HG03066 (cell line): Measurements from ENCODE around the gene LTK.

Source experiments
- ATAC-seq: cut with Tn5 transposase; IDR thresholded peaks from one replicate; pipeline ENCODE4 v1.9.1; 2021; ENCODE audit warnings: low read depth; ENCODE audit not compliant: unreplicated experiment

The LTK gene

DNA sequence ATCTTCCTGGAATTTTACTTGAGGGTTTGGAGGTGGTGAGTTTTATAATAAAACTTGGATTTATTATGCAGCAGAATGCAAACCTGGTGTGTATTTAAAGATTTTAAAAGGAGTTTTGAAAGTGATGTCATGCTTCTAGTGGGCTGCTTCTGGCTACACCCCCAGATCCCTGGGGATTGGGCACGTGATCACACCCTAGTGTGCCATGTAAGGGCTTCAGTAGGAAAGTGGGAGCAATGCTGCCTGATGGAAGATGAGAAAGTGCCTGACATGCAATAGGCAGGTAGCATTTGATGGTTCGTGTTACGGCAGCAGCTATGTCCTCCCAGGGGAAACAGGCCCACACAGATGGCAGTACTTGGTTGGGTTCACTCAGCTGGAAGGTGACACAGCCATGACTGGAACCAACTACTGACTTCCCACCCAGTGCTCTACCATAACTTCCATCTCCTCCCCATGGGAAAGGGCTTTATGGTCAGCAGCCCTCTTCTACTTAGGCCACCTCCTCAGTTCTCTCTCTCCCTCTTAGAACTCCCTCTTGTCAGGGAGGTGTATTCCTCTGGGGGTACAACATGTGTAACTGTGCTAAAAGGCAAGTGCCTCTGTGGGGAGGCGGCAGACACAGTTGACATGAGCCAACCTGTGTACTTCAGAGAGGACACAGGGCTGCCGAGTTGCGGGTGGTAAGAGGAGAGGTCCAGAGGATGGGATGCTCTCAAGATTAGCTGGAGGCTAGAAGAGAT lies 14.3 kb downstream of the LTK start:
- no peak for ATAC-seq

- ATAC-seq = no peak
These were observed 15.0 kb downstream of the LTK start for GRCh38 chr15:41498657-41499056.

GRCh38 chr15:41495736-41496599 lies 17.7 kb downstream of the LTK start:
- no peak for ATAC-seq

DNA sequence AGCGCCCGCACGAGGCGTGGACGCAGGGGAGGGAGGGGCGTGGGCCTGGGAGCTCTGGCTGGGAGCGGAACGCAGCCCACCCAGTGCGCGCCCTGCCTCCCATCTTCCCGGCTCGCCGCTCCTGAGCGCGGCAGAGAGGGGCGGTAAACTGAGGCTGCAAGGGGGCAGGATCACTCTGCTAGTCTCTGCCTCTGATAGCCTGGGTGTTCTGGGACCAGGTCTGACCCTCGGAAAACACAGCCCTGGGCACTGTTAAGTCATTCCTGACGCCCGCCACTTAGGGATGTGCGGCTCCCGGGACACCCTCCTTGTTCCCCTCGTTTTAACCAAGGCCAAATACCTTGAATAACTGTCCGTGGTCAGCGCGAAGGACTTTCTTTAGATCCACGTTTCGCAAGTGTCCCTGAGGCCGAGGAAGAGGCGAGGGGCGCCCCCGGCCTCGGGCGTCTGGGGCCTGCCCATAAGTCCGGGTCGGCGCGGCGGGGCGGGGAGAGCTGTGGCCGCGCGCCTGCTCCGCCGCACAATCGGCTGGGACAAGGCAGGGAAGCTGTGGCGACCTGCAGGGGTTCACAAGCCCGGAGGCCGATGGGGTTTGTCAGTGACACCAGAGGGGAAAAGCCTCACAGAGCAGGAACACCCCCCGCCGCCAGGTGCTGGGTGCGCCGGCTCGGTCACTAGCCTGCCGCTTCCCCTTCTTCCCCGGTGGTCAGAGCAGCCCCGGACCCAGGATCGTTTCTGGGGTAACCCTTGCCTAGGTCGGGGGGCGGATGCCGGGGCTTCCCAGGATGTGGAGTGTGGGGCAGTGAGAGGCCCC lies 18.5 kb downstream of the LTK start:
- ATAC-seq = no peak

DNA sequence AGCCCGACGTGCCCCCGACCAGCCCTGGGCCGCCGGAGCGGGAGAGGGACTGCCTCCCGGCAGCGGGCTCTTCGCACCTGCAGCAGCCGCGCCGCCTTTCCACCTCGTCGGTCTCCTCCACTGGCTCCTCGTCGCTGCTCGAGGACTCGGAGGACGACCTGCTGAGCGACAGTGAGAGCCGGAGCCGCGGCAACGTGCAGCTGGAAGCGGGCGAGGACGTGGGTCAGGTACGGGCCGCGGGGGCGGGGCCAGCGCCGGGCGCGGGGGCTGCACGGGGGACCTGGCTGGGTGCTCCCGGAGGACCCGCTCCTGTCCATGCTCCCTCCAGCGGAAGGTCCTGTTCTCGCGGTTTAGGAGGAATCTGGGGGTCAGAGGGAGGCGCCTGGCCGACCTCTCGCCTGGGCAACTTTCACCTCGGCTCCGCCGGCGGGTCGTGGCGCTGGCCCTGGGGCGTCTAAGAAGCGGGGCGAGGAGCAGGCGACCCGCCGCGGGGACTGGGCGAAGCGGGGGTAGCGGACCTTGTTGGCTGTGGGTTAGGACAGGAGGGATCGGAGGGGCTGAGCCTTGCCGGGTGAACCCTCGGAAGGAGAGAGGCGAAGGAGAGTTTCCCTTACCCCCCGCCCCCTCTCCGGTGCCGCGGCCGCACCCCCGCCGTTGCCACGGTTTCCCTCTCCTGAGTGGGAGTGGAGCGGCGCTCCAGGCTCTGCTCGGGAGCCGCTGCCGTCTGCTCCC lies 19.3 kb downstream of the LTK start:
- peak; percentile 25 for ATAC-seq

- peak; percentile 18 for ATAC-seq
These were observed 19.8 kb downstream of the LTK start for GRCh38 chr15:41493902-41494189.

- peak; percentile 70 for ATAC-seq
These were observed 20.3 kb downstream of the LTK start, which contains the start of gene ITPKA for GRCh38 chr15:41493205-41493901. Gene ITPKA (plus strand): TSS chr15:41493874. CDS start chr15:41493928, 54 bp downstream.

- no peak for ATAC-seq
These were observed 20.9 kb downstream of the LTK start for GRCh38 chr15:41492597-41493204.

- ATAC-seq = no peak
These were observed 21.7 kb downstream of the LTK start for GRCh38 chr15:41491889-41492288.

GRCh38 chr15:41490355-41490754 lies 23.3 kb downstream of the LTK start:
- ATAC-seq = no peak

DNA sequence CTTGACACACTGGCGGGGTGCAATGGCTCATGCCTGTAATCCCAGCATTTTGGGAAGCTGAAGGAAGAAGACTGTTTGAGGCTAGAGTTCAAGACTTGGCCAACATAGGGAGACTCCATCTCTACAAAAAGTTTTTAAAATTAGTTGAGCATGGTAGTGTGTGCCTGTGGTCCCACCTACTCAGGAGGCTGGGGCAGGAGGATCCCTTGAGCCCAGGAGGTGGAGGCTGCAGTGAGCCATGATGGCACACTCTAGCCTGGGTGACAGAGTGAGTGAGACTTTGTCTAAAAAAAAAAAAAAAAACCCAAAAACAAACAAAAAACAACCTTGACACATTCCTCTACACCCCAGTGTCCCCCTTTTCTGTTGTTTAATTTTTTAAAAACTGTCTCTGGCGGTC lies 24.0 kb downstream of the LTK start:
- ATAC-seq = no peak

DNA sequence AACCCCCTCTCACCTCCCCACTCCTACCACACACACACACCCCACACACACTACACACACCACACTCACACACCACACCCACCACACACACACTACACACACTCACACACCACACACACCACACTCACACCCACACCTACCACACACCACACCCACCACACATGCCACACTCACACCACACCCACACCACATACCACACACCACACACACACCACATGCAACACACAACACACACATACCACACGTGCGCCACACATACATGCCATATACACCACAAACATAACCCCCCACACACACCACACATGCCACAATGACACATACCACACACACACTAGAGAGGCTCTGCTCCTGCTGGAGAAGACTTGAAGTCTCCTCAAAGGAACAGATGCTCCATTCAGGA lies 25.8 kb downstream of the LTK start:
- no peak for ATAC-seq

DNA sequence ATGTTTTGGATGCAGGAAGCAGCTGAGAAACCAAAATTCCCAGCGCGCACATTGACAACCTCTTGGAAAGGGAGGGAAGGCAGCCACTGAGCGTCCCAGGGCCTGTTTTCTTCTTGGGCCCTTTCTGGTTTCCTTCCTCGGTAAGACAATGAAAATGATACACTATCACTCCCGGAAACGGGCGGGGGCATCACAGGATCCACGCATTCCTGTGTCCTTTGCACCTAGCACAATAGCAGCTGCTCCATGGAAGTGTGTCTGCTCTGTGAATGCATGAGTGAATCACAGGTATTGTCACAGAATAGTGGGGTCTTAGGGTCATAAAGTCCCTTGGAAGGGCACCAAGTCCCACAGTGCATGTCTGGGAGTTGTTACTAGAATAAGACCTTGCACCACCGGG lies 26.2 kb downstream of the LTK start:
- ATAC-seq = no peak

DNA sequence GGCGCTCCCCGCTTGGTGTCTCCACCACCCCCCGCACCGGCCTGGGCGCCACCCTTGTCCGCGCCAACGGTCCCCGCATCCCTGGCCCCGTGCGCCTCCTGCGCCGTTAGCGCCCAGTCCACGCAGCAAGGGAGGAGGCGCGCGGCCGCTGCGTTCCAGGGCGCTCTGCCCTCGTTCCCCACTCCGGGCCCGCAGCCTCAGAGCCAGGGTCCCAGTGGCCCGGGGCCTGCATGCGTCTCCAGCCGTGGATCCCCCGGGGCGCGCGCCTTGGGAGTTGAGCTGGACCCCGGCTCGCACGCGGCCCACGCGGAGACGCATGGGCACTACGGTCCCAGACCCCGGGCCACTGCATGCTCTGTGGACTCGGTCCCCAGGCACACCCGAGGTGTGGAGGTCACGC lies 27.3 kb downstream of the LTK start:
- ATAC-seq = no peak

DNA sequence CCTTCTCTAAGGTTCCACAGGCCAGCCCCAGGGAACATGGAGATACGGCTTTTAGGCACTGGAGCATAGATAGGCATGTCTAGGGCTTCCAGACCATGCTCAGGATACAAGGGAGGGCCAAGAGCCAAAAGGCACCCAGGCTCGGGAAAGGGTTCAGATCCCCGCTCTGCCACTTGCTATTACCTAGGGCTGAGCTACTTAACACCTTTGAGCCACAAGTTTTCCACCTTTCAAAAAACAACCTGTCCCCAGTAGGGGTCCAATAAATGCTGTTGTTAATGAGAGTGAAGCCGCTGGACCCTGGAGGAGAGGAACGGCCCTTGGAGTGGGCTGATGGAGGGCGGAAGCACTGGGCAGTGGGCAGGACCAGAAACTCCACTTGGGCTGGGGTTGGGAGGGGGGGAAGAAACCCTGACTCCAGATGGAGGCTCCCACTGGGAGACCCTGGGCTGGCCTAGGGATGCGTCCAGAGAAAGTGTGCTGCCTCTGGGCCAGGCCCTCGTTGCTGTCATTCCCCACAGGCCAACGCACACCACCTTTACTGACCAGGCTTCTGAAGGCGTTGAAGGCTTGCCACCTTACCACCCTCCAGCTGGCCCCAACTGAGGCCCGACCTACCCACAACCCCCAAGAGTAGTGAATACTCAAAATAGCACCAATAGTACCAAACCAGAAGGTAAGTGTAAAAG lies 28.5 kb downstream of the LTK start:
- ATAC-seq = no peak

DNA sequence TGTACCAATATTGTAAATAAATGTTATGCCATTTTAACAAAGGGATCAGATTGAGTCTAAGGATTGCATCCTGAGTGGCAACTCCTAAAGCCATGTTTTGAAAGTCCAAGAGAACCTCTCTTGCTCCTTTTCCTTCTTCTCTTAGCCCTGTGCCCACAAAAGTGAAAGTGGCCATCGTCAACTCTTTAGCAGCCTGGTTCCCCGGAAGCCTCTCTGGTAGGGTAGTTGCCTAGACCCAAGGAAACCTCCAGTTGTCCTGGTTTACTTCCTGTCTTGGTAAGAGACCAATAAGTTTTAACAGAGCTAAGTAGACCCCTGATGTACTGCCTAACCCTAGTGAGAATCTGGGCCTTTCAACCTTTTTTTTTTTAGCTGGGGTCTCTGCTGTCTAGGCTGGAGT lies 30.1 kb downstream of the LTK start:
- ATAC-seq = no peak

DNA sequence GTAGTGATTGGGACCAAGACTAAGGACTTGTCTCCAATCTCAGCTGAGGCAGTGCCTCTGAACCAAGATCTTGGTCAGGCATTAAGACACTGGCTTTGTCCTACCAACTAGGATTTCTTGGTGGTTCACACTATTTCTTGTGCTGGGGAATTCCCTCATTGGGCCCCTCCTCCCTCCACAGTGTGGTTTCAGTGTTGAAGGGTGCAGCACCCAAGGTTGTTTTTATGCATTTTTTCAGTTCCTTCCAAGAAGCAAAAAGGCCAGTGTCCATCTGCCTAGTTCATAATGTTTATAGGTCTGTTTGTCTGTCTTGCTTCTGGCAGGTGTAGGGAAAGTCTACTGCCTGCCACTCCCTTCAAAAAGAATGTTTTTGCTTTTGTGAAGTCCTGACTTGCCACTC lies 30.5 kb downstream of the LTK start:
- ATAC-seq = peak; percentile 79

GRCh38 chr15:41482110-41482877 lies 31.3 kb downstream of the LTK start:
- ATAC-seq = no peak
